CD4-positive, alpha-beta T cell treated with Interleukin-1 beta for 1 hour (primary cell): Measurements from ENCODE around the gene HDAC9.
A peak's percentile ranks its signal among the peaks of the same experiment; 100 is the strongest.

Source experiments
- DNase-seq, 2 donors: peaks; one replicate each; pipeline ENCODE4 v3.0.0-alpha.2; 2020 to 2022

Gene HDAC9

DNA sequence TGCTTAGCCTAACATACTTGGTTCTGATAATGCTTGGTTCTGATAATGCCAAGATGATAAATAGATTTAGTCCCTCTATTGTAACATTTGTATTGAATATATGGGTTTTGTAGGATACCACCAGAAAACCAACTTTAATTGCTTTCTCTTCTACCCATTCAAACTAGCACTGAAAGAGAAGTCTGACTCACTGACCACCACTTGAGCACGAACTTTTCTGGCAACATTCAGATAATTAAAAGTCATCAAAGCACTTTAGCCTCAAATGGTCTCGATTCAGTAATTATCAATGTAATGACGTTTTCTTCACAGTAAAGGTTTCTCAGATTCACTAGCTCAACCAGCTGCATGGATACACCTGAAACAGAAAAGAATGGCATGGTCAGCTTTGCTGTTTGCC lies 63.0 kb downstream of the HDAC9 start:
- DNase-seq, result no peak

DNA sequence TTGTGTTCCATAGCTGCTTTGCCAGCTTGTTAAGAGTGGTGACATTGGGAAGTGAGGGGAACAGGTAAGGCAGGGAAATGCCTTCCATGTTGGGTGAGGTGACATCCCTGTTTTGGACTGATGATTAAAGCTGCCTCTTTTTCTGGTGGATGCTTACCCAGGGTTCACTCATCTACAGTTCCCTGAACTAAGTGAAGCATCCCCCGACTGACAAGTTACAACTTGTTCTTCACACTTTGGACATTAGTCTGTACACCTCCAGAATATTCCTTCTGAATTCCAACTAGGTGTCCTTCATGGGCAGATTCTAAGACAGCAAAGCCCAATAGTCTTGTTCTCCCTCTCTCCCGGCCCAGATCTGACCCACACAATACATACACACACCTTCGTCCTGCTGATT lies 63.4 kb downstream of the HDAC9 start:
- DNase-seq, result no peak

GRCh38 chr7:18559756-18560155 lies 64.2 kb downstream of the HDAC9 start:
- DNase-seq, result no peak

DNA sequence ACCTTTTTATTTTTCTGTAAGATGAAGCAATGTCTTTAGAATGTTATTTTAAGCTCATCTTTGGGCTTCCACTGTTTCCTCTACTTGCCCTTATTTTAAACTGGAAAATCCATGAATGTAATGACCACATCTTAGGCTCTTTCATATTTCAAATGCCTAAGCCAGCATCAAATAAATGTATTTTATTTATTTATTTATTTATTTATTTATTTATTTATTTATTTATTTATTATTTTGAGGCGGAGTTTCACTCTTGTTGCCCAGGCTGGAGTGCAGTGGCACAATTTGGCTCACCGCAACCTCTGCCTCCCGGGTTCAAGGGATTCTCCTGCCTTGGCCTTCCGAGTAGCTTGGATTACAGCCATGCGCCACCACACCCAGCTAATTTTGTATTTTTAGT lies 69.2 kb downstream of the HDAC9 start:
- no peak for DNase-seq

DNA sequence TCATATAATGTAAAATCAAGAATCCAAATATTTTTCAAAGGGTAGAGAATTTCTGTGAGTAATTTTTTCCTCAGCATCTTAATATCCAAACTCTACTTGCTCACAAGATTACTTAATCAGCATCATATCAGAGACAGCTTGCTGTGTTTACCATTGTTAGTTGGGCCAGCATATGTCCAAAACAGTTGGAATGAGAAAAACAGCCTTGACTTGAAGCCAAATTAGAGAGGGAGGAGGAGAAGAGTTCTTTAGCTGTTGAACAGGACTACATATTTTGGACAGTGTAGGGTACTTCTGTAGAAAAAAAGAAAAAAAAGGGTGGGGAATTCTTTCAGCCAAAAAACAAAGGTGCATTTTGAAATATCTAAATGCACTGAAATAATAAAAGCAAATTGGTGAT lies 69.8 kb downstream of the HDAC9 start:
- DNase-seq, result no peak

DNA sequence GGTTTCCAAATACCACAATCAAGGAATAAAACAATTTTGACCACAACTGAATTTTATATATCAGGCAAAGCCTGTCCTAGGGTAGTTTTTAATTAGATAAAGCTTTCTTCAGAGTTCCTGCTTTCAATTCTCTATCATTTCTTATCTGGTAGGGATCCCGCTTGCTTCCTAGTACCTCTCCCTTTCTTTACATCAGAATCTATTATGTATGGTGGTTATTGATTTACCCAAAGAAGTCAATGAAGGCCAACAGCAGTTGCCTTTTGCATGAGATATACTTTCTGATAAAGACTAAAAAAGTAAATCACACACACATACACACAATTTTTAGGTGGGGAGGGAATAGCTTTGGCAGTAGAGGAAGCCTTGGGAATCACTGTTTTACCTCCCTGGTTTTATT lies 70.7 kb downstream of the HDAC9 start:
- no peak for DNase-seq

DNA sequence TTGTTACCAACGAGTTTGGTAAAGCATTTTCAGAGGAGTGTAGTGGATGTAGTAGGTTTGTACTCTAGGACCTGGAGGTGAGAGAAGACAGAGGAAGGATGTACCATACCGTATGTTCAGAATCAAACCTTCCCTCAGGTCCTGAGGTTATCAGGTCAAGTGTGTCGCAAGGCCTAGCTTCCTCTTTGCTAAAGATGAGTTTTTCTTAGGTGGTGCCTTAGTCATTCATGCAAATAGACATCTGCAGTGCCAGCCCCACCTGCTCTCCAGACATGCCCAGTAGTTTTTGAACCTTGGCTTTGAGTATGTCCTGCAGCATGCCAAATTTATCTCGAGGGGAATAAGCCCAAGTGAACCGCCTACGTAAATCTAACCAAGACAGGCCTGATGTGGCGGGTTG lies 71.3 kb downstream of the HDAC9 start:
- peak in 1 of 2 donors; percentile 48 for DNase-seq

DNA sequence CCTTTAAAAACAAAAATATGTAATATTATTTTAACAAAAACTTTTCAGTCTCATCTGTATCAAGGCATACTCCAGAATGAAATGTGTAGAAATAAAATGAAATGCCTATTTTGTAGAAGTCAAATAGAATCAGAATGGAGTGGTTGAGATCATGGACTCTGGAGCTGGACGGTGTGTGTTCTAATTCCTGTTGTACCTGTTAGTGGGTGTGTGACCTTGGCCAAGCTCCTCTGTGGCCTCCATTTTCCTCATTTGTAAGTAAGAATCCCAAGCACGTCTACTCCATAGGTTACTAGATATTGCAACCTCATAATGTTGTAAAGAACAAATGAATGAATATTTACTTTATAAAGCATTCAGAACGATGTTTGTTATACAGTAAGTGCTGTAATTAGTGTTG lies 74.9 kb downstream of the HDAC9 start:
- no peak for DNase-seq

DNA sequence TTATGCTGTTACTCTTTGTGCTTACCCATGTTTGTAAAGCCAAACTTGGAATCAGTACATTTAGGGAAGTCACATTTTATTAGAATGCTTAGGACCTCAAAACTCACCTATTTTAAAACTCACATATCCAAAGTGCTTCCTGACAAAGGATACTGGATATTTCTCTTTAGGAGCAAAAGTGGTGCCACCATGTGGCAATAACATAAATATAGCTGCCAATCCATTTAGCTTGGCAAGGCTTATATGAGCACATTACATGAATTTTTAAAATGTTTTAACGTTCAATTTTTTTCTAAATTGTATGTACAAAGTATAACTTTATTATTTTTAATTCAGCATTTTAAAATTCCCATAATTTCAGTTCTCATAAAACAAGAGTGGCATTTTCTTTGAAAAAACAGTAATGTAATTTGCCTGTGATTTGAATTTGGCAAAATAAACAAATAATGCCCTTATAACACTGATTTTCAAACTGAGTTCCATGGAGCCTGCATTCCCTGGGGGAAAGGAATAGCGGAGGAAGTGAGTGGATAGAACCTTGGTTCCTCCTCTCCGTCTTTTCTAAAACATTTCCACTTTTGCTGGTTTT lies 75.4 kb downstream of the HDAC9 start:
- no peak for DNase-seq

GRCh38 chr7:18572154-18572553 lies 76.6 kb downstream of the HDAC9 start:
- no peak for DNase-seq

GRCh38 chr7:18572885-18573284 lies 77.3 kb downstream of the HDAC9 start:
- no peak for DNase-seq

DNA sequence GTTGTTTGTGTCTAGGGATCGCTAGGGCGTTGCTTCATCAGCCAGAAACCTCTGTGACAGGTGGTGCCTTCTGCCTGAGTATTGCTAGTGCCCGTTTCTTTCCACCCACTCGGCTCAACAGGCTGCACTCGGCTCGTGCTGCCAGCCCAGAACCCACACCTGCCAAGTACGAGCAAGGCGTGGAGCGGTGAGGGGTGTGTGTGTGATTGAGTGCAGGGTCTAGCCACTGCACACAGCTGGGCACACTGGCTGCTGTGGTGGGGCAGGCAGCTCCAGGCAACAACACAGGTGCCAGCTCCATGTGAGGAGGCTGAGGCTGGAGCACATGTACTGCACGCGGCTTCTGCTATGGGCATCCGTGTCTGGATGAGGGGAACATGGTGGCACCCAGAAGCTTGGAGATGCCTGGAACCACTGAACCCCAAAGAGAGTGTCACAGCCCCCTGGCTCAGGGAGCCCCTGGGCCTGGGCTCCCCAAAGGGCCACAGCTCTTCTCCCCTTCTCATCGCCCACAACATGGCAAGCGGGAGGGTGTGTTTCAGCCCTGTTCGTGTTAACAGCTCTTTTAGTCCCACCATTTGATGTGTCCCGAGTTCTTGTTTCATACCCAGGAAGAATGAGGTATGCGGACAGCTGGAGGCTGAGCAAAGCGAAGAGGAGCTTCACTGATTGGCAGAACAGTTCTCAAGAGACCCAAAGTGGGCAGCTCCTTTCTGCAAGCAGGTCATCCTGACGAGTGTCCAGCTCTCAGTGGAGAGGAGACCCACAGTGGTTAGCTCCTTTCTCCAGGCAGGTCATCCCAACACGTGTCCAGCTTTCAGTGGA lies 78.1 kb downstream of the HDAC9 start:
- DNase-seq, result peak in 1 of 2 donors; percentile 18

- DNase-seq, result no peak
Measured at GRCh38 chr7:18574235-18574540, 78.6 kb downstream of the HDAC9 start.

DNA sequence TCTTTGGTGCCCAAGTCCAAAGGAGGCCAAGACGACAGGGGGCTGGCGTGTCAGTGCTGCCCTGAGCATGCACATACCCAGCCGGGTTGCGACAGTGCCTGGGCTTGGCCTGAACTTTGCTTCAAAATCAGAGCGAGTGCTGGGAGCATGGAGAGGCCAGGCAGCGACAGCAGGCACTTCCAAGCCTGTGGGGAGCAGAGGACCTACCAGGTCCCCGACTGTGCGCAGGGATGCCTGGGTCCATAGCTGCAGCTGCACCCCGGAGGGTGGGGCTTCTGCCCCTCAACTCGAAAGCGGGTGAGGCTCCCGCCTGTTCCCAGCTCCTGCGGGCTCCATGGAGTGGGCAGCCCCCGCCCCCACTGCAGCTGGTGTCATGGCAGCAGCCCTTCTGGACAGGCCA lies 79.1 kb downstream of the HDAC9 start:
- no peak for DNase-seq

GRCh38 chr7:18575622-18576572 lies 80.3 kb downstream of the HDAC9 start:
- DNase-seq, result no peak

DNA sequence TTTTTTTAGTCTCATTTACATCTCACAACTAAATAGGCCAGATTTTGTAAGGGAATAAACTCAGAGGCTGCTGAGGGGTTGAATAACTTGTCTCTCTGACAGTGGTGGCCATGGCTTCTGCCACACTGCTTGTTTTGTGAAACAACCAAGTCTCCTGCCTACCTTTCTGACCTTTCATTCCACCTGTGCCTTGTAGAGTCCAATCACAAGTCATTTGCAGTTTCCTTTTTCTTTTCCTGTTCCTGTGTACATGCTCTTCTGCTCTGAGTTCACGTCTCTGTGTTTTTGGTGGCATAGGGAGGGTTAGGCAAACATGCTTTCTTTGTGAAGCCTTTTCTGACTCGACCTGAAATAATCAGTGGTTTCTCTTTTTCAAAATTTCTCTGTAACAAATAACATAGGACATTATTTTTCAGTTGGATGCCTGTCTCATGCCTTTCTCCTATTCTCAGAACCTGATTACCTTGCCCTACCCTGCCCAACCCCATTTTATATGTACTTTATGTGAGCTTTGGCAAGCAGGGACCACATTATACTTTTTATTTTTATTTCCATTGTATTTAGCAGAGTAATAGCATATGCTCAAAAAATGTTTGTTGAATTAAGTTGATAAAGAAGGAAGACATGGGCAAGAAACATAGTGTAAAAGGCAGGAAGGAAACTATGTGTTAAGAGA lies 81.7 kb downstream of the HDAC9 start:
- no peak for DNase-seq

DNA sequence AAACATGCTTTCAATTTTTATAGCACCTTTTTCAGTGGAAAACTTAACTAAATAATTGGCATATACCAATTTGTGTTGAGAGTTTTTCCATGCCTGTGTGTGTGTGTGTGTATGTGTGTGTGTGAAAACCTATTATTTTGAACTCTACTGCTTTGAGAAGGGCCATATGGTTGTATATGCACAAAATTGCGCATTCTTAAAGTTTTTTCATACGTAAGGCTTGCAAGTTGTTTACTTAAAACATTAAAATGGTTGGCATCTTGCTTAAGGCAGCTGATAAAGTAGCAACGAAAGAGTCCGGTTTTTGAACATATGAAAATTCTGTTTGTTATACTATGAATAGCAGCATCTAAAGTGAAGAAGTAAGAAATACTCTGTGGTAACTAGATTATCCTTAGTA lies 84.1 kb downstream of the HDAC9 start:
- DNase-seq, result no peak

DNA sequence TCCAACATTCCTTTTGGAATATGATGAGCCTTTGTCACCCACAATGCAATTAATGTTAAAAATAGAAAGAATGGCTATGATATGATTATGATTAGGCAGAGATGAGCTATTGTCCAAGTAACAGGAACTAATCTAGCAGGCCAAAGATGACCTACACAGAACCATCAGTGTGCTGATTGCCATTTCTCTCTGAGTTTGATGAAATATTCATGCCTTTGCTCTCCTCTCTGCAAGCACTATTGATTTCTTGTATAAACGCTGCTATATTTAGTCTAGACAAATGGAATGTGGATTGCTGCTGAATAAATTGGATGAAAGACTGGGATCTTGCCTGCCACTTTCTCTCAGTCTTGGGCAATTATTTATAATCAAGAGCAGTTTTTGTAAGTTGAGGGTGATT lies 85.4 kb downstream of the HDAC9 start:
- DNase-seq, result no peak

DNA sequence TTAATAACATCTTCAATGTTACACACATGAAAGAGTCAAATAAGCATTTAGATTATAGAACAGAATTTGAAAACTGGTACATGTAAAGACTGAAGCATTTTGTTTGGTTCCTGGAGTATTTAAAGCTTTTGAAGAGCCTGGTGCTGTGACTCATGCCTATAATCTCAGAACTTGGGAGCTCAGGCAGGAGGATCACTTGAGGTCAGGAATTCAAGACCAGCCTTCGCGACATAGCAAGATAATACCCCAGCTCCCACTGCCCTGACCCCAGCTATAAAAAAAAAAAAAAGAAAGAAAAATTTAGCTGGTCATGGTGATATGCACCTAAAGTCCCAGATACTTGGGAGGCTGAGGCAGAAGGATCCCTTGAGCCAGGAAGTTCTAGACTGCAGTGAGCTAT lies 87.8 kb downstream of the HDAC9 start:
- no peak for DNase-seq

DNA sequence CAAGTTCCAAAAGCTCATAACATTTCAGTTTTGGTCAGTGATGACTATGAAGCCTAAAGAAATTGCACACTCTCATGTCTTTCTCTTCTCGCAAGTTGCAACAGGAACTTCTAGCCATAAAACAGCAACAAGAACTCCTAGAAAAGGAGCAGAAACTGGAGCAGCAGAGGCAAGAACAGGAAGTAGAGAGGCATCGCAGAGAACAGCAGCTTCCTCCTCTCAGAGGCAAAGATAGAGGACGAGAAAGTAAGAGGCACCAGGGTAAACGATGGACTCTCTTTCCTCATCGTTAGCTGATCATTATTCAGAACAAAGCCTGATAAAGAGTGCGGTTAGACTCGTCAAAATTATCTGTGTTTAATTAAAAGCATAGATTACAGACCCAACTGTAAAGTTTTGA lies 94.7 kb downstream of the HDAC9 start:
- DNase-seq, result no peak

DNA sequence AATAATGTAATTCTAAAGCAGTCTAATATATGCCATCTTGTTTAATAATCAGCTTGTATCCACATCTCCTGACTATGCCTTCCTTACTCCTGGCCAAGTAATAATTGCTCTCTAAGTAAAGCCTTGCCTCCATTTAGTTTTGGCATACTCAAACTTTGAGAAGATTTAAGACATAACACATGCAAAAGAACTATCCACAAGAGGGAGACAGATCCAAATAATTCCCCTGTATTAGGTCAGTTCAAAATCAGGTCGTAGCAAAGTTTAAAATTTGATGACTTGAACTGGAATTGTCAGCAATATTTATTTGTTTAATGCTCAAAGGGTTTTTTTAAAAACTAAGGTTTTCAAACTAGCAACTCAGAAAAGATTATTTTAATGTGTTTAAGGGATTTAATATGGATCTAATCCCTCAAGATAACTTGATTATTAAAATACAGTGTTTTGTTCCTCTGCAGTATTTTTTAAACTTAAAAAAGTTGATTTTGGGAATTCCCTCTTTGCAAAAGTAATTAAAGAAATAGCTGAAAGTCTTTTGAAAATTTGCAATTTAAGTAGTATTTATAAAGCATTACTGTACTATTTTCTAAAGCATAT lies 95.3 kb downstream of the HDAC9 start:
- DNase-seq, result no peak

GRCh38 chr7:18593602-18594279 lies 98.2 kb downstream of the HDAC9 start:
- no peak for DNase-seq
